Ishikawa (cell line): ENCODE results near the gene YTHDF2.

Experiments
- CEBPB ChIP-seq: IDR thresholded peaks from 2 replicates; pipeline ENCODE4 v1.6.1; 2012
- CREB1 ChIP-seq: IDR thresholded peaks from 2 replicates; pipeline ENCODE4 v1.6.1; 2012; ENCODE audit warnings: low read depth
- EGR1 ChIP-seq: IDR thresholded peaks from 2 replicates; pipeline ENCODE4 v1.6.1; 2012
- EP300 ChIP-seq: IDR thresholded peaks from 2 replicates; pipeline ENCODE4 v1.6.1; 2012; ENCODE audit warnings: borderline replicate concordance
- FOXM1 ChIP-seq: IDR thresholded peaks from 2 replicates; pipeline ENCODE4 v1.6.1; 2012; ENCODE audit warnings: low read depth, borderline replicate concordance
- NFIC ChIP-seq: IDR thresholded peaks from 2 replicates; pipeline ENCODE4 v1.6.1; 2012
- RAD21 ChIP-seq: IDR thresholded peaks from 2 replicates; pipeline ENCODE4 v1.6.1; 2012; ENCODE audit warnings: low read depth
- TAF1 ChIP-seq: IDR thresholded peaks from 2 replicates; pipeline ENCODE4 v1.6.1; 2012; ENCODE audit warnings: low read depth, mild to moderate bottlenecking
- TCF12 ChIP-seq: IDR thresholded peaks from 2 replicates; pipeline ENCODE4 v1.6.1; 2012; ENCODE audit warnings: low read depth
- TEAD4 ChIP-seq: IDR thresholded peaks from 2 replicates; pipeline ENCODE4 v1.6.1; 2012
- YY1 ChIP-seq: IDR thresholded peaks from 2 replicates; pipeline ENCODE4 v1.6.1; 2012; ENCODE audit warnings: low read depth
- ZBTB7A ChIP-seq: IDR thresholded peaks from 2 replicates; pipeline ENCODE4 v1.6.1; 2012; ENCODE audit warnings: low read depth
- TF ChIP-seq, protein P1 (sequence below): IDR thresholded peaks from 2 replicates; pipeline ENCODE4 v1.6.1; 2012; ENCODE audit warnings: low read depth, mild to moderate bottlenecking
- TF ChIP-seq, protein P2 (sequence below): IDR thresholded peaks from 2 replicates; pipeline ENCODE4 v1.6.1; 2012
- TF ChIP-seq, protein P3 (sequence below): IDR thresholded peaks from 2 replicates; pipeline ENCODE4 v1.6.1; 2012

Gene YTHDF2

DNA sequence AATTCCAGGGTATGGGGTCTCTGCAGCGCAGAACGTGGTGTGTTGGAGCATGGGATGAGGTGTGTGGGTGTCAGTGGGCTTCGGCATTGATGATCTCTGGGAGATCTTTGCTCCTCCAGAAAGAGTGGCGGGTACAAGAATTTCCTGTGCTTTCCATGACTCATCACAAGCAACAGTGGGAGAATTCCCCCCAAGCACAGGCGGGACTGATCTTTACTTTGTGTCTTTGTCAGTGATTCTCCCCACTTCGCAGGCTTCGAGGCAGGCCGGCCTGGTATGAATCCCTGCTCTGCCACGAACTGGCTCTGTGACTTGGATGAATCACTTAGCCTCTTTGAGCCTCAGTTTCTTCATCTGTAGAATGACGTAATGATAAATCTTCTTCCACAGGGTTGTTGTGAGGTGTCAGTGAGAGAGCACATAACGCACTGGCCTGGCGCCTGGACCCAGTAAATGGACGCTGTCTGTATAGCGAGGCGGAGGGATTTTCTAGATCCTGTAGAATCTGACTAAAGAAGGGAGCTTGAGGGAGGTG, 77.3 kb downstream of the YTHDF2 start:
- TF ChIP-seq, protein P1, sequence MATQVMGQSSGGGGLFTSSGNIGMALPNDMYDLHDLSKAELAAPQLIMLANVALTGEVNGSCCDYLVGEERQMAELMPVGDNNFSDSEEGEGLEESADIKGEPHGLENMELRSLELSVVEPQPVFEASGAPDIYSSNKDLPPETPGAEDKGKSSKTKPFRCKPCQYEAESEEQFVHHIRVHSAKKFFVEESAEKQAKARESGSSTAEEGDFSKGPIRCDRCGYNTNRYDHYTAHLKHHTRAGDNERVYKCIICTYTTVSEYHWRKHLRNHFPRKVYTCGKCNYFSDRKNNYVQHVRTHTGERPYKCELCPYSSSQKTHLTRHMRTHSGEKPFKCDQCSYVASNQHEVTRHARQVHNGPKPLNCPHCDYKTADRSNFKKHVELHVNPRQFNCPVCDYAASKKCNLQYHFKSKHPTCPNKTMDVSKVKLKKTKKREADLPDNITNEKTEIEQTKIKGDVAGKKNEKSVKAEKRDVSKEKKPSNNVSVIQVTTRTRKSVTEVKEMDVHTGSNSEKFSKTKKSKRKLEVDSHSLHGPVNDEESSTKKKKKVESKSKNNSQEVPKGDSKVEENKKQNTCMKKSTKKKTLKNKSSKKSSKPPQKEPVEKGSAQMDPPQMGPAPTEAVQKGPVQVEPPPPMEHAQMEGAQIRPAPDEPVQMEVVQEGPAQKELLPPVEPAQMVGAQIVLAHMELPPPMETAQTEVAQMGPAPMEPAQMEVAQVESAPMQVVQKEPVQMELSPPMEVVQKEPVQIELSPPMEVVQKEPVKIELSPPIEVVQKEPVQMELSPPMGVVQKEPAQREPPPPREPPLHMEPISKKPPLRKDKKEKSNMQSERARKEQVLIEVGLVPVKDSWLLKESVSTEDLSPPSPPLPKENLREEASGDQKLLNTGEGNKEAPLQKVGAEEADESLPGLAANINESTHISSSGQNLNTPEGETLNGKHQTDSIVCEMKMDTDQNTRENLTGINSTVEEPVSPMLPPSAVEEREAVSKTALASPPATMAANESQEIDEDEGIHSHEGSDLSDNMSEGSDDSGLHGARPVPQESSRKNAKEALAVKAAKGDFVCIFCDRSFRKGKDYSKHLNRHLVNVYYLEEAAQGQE, result no peak
- TF ChIP-seq EGR1 (no peak), TAF1 (no peak), FOXM1 (no peak)
- TF ChIP-seq, protein P2, sequence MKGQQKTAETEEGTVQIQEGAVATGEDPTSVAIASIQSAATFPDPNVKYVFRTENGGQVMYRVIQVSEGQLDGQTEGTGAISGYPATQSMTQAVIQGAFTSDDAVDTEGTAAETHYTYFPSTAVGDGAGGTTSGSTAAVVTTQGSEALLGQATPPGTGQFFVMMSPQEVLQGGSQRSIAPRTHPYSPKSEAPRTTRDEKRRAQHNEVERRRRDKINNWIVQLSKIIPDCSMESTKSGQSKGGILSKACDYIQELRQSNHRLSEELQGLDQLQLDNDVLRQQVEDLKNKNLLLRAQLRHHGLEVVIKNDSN, result no peak

DNA sequence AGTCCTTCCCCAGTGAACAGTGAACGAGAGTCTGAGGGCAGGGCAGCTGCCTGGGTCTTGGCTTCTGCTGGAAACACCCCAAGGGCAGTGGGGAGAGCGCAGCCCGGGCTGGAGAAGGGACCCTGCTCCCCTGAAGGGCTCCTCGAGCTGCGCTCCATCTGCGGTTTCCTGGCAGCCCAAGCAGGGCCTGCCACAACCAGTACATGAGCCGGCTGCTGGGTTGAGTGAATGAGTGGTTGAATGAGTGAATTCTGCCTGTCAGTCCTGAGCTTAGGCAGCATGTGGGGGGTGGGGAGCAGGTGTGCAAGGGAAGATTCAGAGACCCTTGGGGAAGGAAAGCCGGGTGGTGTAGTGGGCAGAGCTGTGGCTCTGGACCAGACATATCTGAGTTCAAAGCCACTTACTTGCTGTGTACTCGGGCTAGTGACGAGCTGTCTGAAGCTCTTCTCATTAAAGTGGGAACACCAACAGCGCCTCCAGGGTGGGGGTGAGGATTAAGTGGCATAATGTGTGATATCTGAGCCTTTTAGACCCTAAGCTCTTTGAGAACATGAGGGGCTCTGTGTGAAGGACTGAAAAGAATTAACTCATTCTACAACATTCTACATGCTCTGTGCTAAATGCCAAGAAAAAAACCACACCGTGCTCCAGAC, 78.9 kb downstream of the YTHDF2 start:
- TF ChIP-seq TEAD4 (no peak), EP300 (no peak), CREB1 (no peak), TCF12 (no peak), YY1 (no peak)
- TF ChIP-seq, protein P1, result no peak
- TF ChIP-seq, protein P3, sequence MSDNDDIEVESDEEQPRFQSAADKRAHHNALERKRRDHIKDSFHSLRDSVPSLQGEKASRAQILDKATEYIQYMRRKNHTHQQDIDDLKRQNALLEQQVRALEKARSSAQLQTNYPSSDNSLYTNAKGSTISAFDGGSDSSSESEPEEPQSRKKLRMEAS, result no peak

DNA sequence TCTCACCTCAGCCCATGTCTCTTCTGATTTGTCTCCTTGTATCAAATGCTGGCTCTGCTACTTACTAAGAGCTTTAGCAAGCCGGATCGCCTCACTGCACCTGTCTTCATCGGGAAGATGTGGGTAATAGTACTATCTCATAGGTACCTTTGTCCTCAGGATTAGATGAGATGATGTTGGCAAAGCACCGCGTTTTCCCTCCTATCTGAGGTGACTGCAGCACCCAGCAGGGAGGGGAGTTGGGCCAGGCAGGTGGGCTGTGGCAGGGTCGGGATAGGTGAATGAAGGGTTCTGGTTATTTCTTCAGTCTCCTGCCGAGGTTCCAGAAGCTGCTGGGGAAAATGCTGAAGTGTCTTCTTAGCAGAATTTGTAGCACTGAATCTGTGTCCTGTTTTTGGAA, 80.4 kb downstream of the YTHDF2 start:
- TF ChIP-seq FOXM1 (no peak), TAF1 (no peak), TCF12 (no peak), NFIC (no peak), RAD21 (no peak), ZBTB7A (no peak), CEBPB (no peak), CREB1 (no peak), YY1 (no peak), TEAD4 (no peak), EGR1 (no peak), EP300 (no peak)
- TF ChIP-seq, protein P2, result no peak
- TF ChIP-seq, protein P1, result no peak
- TF ChIP-seq, protein P3, result no peak

DNA sequence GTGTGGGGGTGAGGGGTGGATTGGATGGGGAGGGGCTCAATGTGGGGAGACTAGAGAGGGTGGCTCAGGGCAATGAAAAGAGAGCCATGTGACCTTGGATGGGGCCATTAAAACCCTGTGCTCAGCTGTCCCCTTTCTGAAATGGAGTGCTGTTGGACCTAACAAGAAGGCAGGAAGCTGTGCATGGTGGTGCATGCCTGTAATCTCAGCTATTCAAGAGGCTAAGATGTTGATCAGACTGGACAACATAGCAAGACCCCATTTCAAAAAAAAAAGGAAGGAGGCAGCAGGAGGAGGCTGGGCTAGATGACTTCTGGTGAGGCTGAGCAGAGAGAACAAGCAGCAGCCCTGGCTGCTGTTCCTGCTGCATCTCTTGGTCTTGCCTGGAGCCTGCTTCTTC, 82.3 kb downstream of the YTHDF2 start:
- TF ChIP-seq EP300 (no peak), EGR1 (no peak), TCF12 (no peak), CEBPB (no peak)
